ENCODE results near the gene ZNF398. TPM values are rescaled to one million over a fixed set of nuclear protein-coding genes. Genes with fewer than 3 reads are reported as not detected.

ZNF398 gene
- total and polyA plus RNA-seq, 10 of the 15 experiments (the other 5 are each of a cell fraction or from before 2014, with no cell fraction given) = 2.3 to 15.3 (median 10.0) TPM

GRCh38 chr7:149214020-149214720 is 66.9 kb downstream of the ZNF398 start:
- no peak overlapping the region for H3K27ac ChIP-seq (ENCODE audit: control insufficient read depth, insufficient read depth)
- SMC1A ChIA-PET (ENCODE audit: uncharacterized antibody, unreplicated experiment) = no interaction called here
- no peaks in the 10 kb centered on the region for H3K79me2 ChIP-seq (ENCODE audit: control insufficient read depth, insufficient read depth, low read length)
- FAIRE-seq (no peak), ATAC-seq (no peak), DNase-seq (ENCODE audit: low read depth, low spot score) (no peak)
- no peak overlapping the region for H3K9ac ChIP-seq (ENCODE audit: control insufficient read depth, insufficient read depth, low read length)
- H3K27me3 ChIP-seq (replicated peaks in 1 of 2; ENCODE audit: control insufficient read depth in 2 of 2, insufficient read depth in 2 of 2, low read length in 1 of 2) = no peaks in the 10 kb centered on the region
- 91% methylated on average over 7 of the region's 7 CpGs for WGBS (ENCODE audit: insufficient coverage, insufficient replicate concordance, low lambda C conversion rate, missing lambda C conversion rate)
- CTCF ChIA-PET = interaction anchor here (0.6 to 2.1 kb wide), 4 partner anchors 16 to 51 kb away, joined by 3 to 4 read pairs (median 4); partner anchors contain the start of gene ZNF282
- RAD21 ChIA-PET (ENCODE audit: unreplicated experiment) = no interaction called here
- peaks cover 22 to 35% of the 10 kb centered on the region in 2 experiments for H3K36me3 ChIP-seq (ENCODE audit: control insufficient read depth in 2 of 2, insufficient read depth in 2 of 2, low read length in 1 of 2)
- no peak overlapping the region for H3K4me2 ChIP-seq (ENCODE audit: control insufficient read depth, insufficient read depth)
- H3K4me1 ChIP-seq (ENCODE audit: control insufficient read depth, insufficient read depth, low read length) = no peaks in the 10 kb centered on the region
- POLR2A ChIA-PET = no interaction called here
- in situ Hi-C loops (cut with MboI) (no loop called here), intact Hi-C loops (cut with micrococcal nuclease; ENCODE audit: unreplicated experiment) (loop anchor here (2.0 kb wide), 1 partner anchor 19 kb away; the partner anchor contains the start of gene ZNF282)
- H3K4me3 ChIP-seq = no peak overlapping the region
- no peak overlapping the region for H2AFZ ChIP-seq (ENCODE audit: control insufficient read depth, low read depth, low read length)
- BruUV-seq (replicated peaks) = no TSS peak
- H3K9me3 ChIP-seq (replicated peaks; ENCODE audit: control insufficient read depth, insufficient read depth, low read length) = no peaks in the 10 kb centered on the region
- no peak for TF ChIP-seq HDGF (IDR thresholded peaks at IDR 0.05)
- TF ChIP-seq, protein P1, sequence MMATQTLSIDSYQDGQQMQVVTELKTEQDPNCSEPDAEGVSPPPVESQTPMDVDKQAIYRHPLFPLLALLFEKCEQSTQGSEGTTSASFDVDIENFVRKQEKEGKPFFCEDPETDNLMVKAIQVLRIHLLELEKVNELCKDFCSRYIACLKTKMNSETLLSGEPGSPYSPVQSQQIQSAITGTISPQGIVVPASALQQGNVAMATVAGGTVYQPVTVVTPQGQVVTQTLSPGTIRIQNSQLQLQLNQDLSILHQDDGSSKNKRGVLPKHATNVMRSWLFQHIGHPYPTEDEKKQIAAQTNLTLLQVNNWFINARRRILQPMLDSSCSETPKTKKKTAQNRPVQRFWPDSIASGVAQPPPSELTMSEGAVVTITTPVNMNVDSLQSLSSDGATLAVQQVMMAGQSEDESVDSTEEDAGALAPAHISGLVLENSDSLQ (IDR thresholded peaks at IDR 0.05) = no peak
- TF ChIP-seq SUPT20H (IDR thresholded peaks at IDR 0.05; ENCODE audit: borderline replicate concordance, control insufficient read depth, low read depth, low read length) = no peak
- H4K20me1 ChIP-seq (ENCODE audit: control insufficient read depth, insufficient read depth) = no peaks in the 10 kb centered on the region

DNA sequence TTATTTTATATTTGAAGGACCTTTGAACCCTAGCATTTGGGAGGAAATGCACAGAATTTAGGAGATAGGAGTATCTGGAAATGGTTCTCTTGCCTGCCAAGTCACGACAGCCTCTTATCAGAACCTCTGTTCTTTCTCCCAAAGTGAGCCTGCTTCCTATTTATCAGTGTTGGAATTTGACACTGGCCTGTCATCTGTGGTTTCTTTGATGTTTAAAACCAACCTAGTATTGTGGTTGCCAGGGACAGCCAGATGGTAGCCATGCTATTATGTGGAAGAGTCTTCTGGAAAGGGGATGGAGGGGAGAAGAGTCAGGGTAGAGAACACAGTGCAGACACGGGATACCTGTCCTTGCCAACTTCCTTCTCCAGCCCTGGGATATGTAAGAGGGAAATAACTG is 69.1 kb downstream of the ZNF398 start:
- Histone ChIP-seq H3K4me2 (ENCODE audit: control insufficient read depth, insufficient read depth) (no peak overlapping the region), H3K27ac (ENCODE audit: control insufficient read depth, insufficient read depth) (no peak overlapping the region), H3K79me2 (ENCODE audit: control insufficient read depth, insufficient read depth, low read length) (no peaks in the 10 kb centered on the region), H3K4me3 (no peak overlapping the region), H3K9me3 (replicated peaks; ENCODE audit: control insufficient read depth, insufficient read depth, low read length) (no peaks in the 10 kb centered on the region), H3K4me1 (ENCODE audit: control insufficient read depth, insufficient read depth, low read length) (no peaks in the 10 kb centered on the region), H2AFZ (ENCODE audit: control insufficient read depth, low read depth, low read length) (no peak overlapping the region), H4K20me1 (ENCODE audit: control insufficient read depth, insufficient read depth) (no peaks in the 10 kb centered on the region), H3K27me3 (replicated peaks in 1 of 2; ENCODE audit: control insufficient read depth in 2 of 2, insufficient read depth in 2 of 2, low read length in 1 of 2) (no peaks in the 10 kb centered on the region), H3K9ac (ENCODE audit: control insufficient read depth, insufficient read depth, low read length) (no peak overlapping the region), H3K36me3 (ENCODE audit: control insufficient read depth in 2 of 2, insufficient read depth in 2 of 2, low read length in 1 of 2) (peaks cover 13 to 29% of the 10 kb centered on the region in 2 experiments)
- DNase-seq (ENCODE audit: low read depth, low spot score) (no peak), ATAC-seq (no peak), FAIRE-seq (no peak)
- BruUV-seq (replicated peaks) = no TSS peak
- CTCF ChIA-PET = no interaction called here
- RAD21 ChIA-PET (ENCODE audit: unreplicated experiment) = no interaction called here
- in situ Hi-C loops (cut with MboI) (no loop called here), intact Hi-C loops (cut with micrococcal nuclease; ENCODE audit: unreplicated experiment) (no loop called here)
- POLR2A ChIA-PET = no interaction called here
- WGBS (ENCODE audit: insufficient coverage, insufficient replicate concordance, low lambda C conversion rate, missing lambda C conversion rate) = 68% methylated on average over 2 of the region's 2 CpGs
- SMC1A ChIA-PET (ENCODE audit: uncharacterized antibody, unreplicated experiment) = no interaction called here
- no peak for TF ChIP-seq EGR1 (IDR thresholded peaks at IDR 0.05; ENCODE audit: borderline replicate concordance in 1 of 2, low read depth in 2 of 2, low read length in 2 of 2)
- TF ChIP-seq ESRRA (IDR thresholded peaks at IDR 0.05; ENCODE audit: low read length) = no peak
- no peak for TF ChIP-seq SP1 (IDR thresholded peaks at IDR 0.05; ENCODE audit: low read depth, low read length)
- TF ChIP-seq SREBF1 (IDR thresholded peaks at IDR 0.05; ENCODE audit: low read length) = no peak
- TF ChIP-seq TCF7 (IDR thresholded peaks at IDR 0.05; ENCODE audit: borderline replicate concordance) = no peak
- no peak for TF ChIP-seq CHD1 (IDR thresholded peaks at IDR 0.05; ENCODE audit: low read depth, low read length)
- no peak for TF ChIP-seq STAT1 (conservative IDR thresholded peaks at IDR 0.05)
- TF ChIP-seq ZNF207 (IDR thresholded peaks at IDR 0.05; ENCODE audit: borderline replicate concordance) = no peak
- TF ChIP-seq CHD4 (IDR thresholded peaks at IDR 0.05) = no peak
- TF ChIP-seq NFYB (IDR thresholded peaks at IDR 0.05; ENCODE audit: insufficient read depth, low read depth, low read length) = no peak
- no peak for TF ChIP-seq CREB1 (IDR thresholded peaks at IDR 0.05; ENCODE audit: low read depth)
- no peak for TF ChIP-seq RB1 (IDR thresholded peaks at IDR 0.05; ENCODE audit: borderline replicate concordance)
